ENCODE results near the gene UBB.

DNA sequence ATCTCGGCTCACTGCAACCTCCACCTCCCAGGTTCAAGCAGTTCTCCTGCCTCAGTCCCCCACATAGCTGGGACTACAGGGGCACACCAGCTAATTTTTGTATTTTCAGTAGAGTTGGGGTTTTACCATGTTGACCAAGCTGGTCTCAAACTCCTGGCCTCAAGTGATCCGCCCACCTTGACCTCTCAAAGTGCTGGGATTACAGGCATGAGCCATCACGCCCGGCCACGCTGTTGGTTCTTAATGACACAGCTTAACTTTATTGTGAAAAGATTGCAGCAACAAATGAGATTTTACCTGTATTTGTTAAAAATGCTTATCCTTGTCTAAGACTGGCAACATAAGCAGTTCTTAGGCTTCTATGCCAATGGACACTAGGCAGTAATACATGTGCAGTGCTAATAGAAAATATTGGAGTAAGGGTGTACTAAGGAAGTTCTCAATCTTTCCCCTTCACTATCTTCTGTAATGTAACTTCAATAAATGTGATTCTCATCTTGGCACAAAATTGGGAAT is 2.9 kb downstream of the UBB start:
- TF ChIP-seq, protein P1, sequence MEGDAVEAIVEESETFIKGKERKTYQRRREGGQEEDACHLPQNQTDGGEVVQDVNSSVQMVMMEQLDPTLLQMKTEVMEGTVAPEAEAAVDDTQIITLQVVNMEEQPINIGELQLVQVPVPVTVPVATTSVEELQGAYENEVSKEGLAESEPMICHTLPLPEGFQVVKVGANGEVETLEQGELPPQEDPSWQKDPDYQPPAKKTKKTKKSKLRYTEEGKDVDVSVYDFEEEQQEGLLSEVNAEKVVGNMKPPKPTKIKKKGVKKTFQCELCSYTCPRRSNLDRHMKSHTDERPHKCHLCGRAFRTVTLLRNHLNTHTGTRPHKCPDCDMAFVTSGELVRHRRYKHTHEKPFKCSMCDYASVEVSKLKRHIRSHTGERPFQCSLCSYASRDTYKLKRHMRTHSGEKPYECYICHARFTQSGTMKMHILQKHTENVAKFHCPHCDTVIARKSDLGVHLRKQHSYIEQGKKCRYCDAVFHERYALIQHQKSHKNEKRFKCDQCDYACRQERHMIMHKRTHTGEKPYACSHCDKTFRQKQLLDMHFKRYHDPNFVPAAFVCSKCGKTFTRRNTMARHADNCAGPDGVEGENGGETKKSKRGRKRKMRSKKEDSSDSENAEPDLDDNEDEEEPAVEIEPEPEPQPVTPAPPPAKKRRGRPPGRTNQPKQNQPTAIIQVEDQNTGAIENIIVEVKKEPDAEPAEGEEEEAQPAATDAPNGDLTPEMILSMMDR (IDR thresholded peaks at IDR 0.05; ENCODE audit: insufficient read depth, low read depth, low read length), result no peak
- TF ChIP-seq EZH2 (IDR thresholded peaks at IDR 0.05; ENCODE audit: insufficient read depth, low read length), result no peak
